PC-9 (cell line): ENCODE measurements around the gene CDH11. TPM values are rescaled to one million over a fixed set of nuclear protein-coding genes. Genes with fewer than 3 reads are reported as not detected.

Experiments used
- BruUV-seq: library from RNA; stranded (reverse); fragments of 400-500 nt; replicated peaks from 2 replicates; lab custom pipeline; 2021; lab: Mats Ljungman, UMichigan
- CTCF ChIA-PET: fragments of 300-600 bp; sonication (Branson Sonifier 250); formaldehyde crosslinking; loops from one replicate; lab custom pipeline; 2022; ENCODE audit warnings: antibody characterized with exemption; lab: Charles Lee
- POLR2A ChIA-PET: fragments of 300-600 bp; sonication (Branson Sonifier 250); formaldehyde crosslinking; loops from one replicate; lab custom pipeline; 2022; ENCODE audit warnings: antibody characterized with exemption; ENCODE audit not compliant: unreplicated experiment; lab: Charles Lee
- DNase-seq, 2 experiments: peaks; one replicate each; pipeline versions ENCODE4 v3.0.0 to v3.0.0-alpha.2; 2015 to 2022; ENCODE audit warnings: mixed read lengths in 1 of 2
- H2AFZ ChIP-seq: fragments of 200-600 bp; sonication (generic); 2 replicates; pipeline ENCODE4 v1.8.1; 2017; ENCODE audit warnings: antibody characterized with exemption
- H3F3A ChIP-seq: fragments of 200-600 bp; sonication (generic); 2 replicates; pipeline ENCODE4 v1.8.1; 2017; ENCODE audit warnings: antibody characterized with exemption, mild to moderate bottlenecking, low read depth; ENCODE audit not compliant: insufficient read depth
- H3K27ac ChIP-seq: fragments of 200-600 bp; sonication (generic); 2 replicates; pipeline ENCODE4 v1.6.1; 2016; ENCODE audit warnings: mixed run types
- H3K27me3 ChIP-seq: fragments of 200-600 bp; sonication (generic); 2 replicates; pipeline ENCODE4 v1.6.1; 2016; ENCODE audit warnings: low read depth, mixed run types; ENCODE audit not compliant: insufficient read depth
- H3K36me3 ChIP-seq: fragments of 200-600 bp; sonication (generic); 2 replicates; pipeline ENCODE4 v1.6.1; 2016; ENCODE audit warnings: low read depth, mixed run types
- H3K4me1 ChIP-seq: fragments of 200-600 bp; sonication (generic); replicated peaks from 2 replicates; pipeline ENCODE4 v1.6.1; 2016; ENCODE audit warnings: mixed run types; ENCODE audit not compliant: insufficient read depth
- H3K4me2 ChIP-seq: fragments of 200-600 bp; sonication (generic); 2 replicates; pipeline ENCODE4 v1.6.1; 2017; ENCODE audit warnings: mixed run types
- H3K4me3 ChIP-seq: fragments of 200-600 bp; sonication (generic); 2 replicates; pipeline ENCODE4 v1.6.1; 2016; ENCODE audit warnings: mixed run types
- H3K79me2 ChIP-seq: fragments of 200-600 bp; sonication (generic); 2 replicates; pipeline ENCODE4 v1.6.1; 2017; ENCODE audit warnings: low read depth, mixed run types
- H3K9me2 ChIP-seq: fragments of 200-600 bp; sonication (generic); 2 replicates; pipeline ENCODE4 v1.8.1; 2017; ENCODE audit warnings: mild to moderate bottlenecking; ENCODE audit not compliant: insufficient read depth
- H3K9me3 ChIP-seq: fragments of 200-600 bp; sonication (generic); 2 replicates; pipeline ENCODE4 v1.8.1; 2016; ENCODE audit warnings: low read depth; ENCODE audit not compliant: insufficient read depth
- H4K20me1 ChIP-seq: fragments of 200-600 bp; sonication (generic); 2 replicates; pipeline ENCODE4 v1.8.1; 2017; ENCODE audit not compliant: insufficient read depth
- EZH2 ChIP-seq: fragments of 200-600 bp; sonication (generic); IDR thresholded peaks from 2 replicates; pipeline ENCODE4 v1.8.0; 2017; ENCODE audit warnings: antibody characterized with exemption, low read depth
- intact Hi-C: fragments of 100-400 bp; cut with micrococcal nuclease; formaldehyde crosslinking; loops from one replicate; pipeline ENCODE4 v1.10.0; 2022; ENCODE audit not compliant: unreplicated experiment
- total RNA-seq: library from RNA; stranded (reverse); gene quantifications from 2 replicates; pipeline ENCODE4 v1.2.3, GENCODE V29; 2021
- TF ChIP-seq, protein P1 (sequence below): fragments of 200-600 bp; sonication (generic); conservative IDR thresholded peaks from 2 replicates; pipeline ENCODE4 v1.6.1; 2017; ENCODE audit warnings: mixed run types, antibody characterized with exemption, mild to moderate bottlenecking, moderate library complexity

Gene CDH11
- total RNA-seq, 1 experiment from 2014 or later, result not detected

DNA sequence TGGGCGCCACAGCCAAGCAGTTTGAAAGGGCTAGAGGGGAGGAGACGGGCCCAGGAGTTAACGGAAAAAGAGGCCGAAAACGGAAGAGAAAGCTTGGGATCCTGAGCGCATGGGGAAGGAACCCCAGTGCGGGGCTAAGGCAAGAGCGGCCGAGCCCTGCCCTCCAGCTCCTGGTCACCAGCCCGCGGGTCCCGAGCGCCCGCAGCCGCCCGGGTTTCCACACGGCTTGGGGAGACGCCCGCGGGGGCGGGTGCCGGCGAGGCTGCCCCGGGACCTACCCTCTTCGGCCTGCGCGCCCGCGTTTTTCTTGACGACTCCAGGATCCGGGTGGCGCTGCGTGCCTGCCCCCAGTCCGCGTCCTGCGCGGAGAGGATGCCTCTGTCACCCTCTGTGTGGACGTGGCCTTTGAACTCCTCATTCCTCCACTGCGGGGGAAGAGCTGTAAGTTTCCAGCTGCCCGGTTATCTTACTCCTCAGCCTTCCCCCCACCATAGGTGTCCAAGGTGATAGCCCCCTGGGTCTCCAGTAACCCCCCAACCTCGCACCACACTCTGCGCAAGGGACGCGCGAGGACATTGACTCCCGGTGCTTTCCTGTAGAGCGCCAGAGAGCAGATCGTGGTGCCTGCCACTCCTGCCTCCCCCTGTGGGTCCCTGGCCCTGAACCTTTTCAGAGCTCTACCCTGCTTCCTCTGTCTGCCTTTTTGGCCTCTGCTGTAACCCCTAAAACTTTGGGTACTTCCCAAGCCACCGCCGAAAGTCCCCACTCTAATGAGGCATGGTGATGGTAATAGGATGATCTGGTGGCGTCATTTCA is 1.7 kb upstream of the CDH11 start:
- H3K27ac ChIP-seq, result no peak overlapping the region
- BruUV-seq, result no TSS peak
- no peaks in the 10 kb centered on the region; the same call in 1 of the 2 replicates for H3K9me2 ChIP-seq
- H3F3A ChIP-seq, result no peaks in the 10 kb centered on the region
- TF ChIP-seq, protein P1, sequence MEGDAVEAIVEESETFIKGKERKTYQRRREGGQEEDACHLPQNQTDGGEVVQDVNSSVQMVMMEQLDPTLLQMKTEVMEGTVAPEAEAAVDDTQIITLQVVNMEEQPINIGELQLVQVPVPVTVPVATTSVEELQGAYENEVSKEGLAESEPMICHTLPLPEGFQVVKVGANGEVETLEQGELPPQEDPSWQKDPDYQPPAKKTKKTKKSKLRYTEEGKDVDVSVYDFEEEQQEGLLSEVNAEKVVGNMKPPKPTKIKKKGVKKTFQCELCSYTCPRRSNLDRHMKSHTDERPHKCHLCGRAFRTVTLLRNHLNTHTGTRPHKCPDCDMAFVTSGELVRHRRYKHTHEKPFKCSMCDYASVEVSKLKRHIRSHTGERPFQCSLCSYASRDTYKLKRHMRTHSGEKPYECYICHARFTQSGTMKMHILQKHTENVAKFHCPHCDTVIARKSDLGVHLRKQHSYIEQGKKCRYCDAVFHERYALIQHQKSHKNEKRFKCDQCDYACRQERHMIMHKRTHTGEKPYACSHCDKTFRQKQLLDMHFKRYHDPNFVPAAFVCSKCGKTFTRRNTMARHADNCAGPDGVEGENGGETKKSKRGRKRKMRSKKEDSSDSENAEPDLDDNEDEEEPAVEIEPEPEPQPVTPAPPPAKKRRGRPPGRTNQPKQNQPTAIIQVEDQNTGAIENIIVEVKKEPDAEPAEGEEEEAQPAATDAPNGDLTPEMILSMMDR, result no peak
- TF ChIP-seq EZH2, result no peak
- H3K79me2 ChIP-seq, result no peaks in the 10 kb centered on the region
- no peak overlapping the region for H3K4me3 ChIP-seq
- H3K4me2 ChIP-seq, result no peak overlapping the region
- no peaks in the 10 kb centered on the region for H3K9me3 ChIP-seq
- no peaks in the 10 kb centered on the region for H4K20me1 ChIP-seq
- no peaks in the 10 kb centered on the region for H3K4me1 ChIP-seq
- CTCF ChIA-PET, result no interaction called here
- no peak overlapping the region for H2AFZ ChIP-seq
- H3K27me3 ChIP-seq, result no peaks in the 10 kb centered on the region
- no peaks in the 10 kb centered on the region for H3K36me3 ChIP-seq
- no peak for DNase-seq
- POLR2A ChIA-PET, result no interaction called here
- intact Hi-C loops, result no loop called here

GRCh38 chr16:65122724-65123395 is 997 bp upstream of the CDH11 start:
- H2AFZ ChIP-seq, result no peak overlapping the region
- CTCF ChIA-PET, result no interaction called here
- H3K9me2 ChIP-seq, result no peaks in the 10 kb centered on the region; the same call in 1 of the 2 replicates
- DNase-seq, result no peak
- H3K4me3 ChIP-seq, result no peak overlapping the region
- no peaks in the 10 kb centered on the region for H3K4me1 ChIP-seq
- no peak overlapping the region for H3K4me2 ChIP-seq
- H4K20me1 ChIP-seq, result no peaks in the 10 kb centered on the region
- no peaks in the 10 kb centered on the region for H3K79me2 ChIP-seq
- TF ChIP-seq, protein P1, result no peak
- TF ChIP-seq EZH2, result no peak
- H3K27me3 ChIP-seq, result no peaks in the 10 kb centered on the region
- no peak overlapping the region for H3K27ac ChIP-seq
- H3F3A ChIP-seq, result no peaks in the 10 kb centered on the region
- intact Hi-C loops, result no loop called here
- no peaks in the 10 kb centered on the region for H3K9me3 ChIP-seq
- no peaks in the 10 kb centered on the region for H3K36me3 ChIP-seq
- POLR2A ChIA-PET, result no interaction called here
- no TSS peak for BruUV-seq

DNA sequence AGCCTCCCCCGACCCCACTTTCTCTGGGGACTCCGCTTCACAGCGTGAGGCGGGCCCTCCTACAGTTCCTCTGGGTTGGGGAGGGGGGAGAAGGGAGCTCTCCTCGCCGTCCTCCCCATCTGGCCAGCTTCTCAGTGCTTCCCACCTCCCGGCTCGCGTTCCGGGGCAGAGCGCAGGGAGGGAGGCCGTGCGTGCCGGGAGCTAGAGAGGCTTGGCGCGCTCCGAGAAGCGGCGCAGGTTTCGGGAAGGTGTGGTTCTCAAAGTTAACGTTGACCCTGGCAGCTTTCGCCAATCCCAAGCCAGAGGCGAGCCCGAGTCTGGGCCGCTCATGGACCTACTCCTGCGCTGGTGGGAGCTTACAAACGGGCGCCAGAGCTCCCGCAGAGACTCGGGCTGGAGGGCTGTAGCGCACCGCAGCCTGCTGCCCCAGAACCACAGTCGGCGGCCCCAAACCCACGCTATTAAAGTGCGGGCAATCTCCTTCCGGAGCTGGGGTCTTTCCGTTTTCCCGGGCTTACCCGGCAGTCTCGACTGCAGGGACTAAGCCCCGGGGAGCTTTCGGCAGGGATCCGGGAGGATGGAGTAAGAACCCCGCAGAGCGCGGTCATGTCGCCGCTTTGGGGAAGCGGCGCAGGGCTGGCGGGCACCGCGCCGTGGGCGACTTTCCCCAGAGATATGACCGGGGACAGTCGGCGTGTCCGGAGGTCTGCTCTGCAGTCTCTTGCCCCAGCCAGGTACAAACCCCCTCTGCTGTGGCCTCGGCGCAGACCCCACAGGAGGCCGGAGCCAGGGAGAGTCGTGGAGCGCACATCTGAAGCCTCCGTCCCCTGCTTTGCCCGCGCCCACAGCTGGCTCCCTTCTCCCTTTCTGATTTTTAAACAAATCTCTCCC is 787 bp downstream of the CDH11 start:
- H4K20me1 ChIP-seq, result no peaks in the 10 kb centered on the region
- no peak overlapping the region for H3K27ac ChIP-seq
- no peak overlapping the region for H3K4me2 ChIP-seq
- H3K4me3 ChIP-seq, result no peak overlapping the region
- DNase-seq, result no peak
- BruUV-seq, result no TSS peak
- no peaks in the 10 kb centered on the region for H3K27me3 ChIP-seq
- no peaks in the 10 kb centered on the region for H3K4me1 ChIP-seq
- no peak overlapping the region for H2AFZ ChIP-seq
- H3K79me2 ChIP-seq, result no peaks in the 10 kb centered on the region
- CTCF ChIA-PET, result interaction anchor here (0.6 kb wide), 1 partner anchor 1158 kb away, joined by 3 read pairs; no protein-coding TSS in a partner anchor
- intact Hi-C loops, result no loop called here
- H3K9me2 ChIP-seq, result no peaks in the 10 kb centered on the region
- H3K9me3 ChIP-seq, result no peaks in the 10 kb centered on the region
- TF ChIP-seq, protein P1, result no peak
- no peak for TF ChIP-seq EZH2
- POLR2A ChIA-PET, result no interaction called here
- H3F3A ChIP-seq, result no peaks in the 10 kb centered on the region
- no peaks in the 10 kb centered on the region for H3K36me3 ChIP-seq
